ENCODE data around the gene NEK4.

Gene NEK4

GRCh38 chr3:52784021-52784621, 13.4 kb upstream of the NEK4 start:
- TF ChIP-seq CTCF (IDR thresholded peaks at IDR 0.05; ENCODE audit: unreplicated experiment in 3 of 3) = no peak
- no peaks in the 10 kb centered on the region for H3K9me3 Mint-ChIP-seq
- H3K27ac Mint-ChIP-seq = no peak overlapping the region
- no peaks in the 10 kb centered on the region for H3K36me3 Mint-ChIP-seq (ENCODE audit: low read depth)
- peaks cover 32% of the 10 kb centered on the region for H3K27me3 Mint-ChIP-seq (ENCODE audit: low read depth)
- H3K4me1 Mint-ChIP-seq = no peaks in the 10 kb centered on the region
- no peak overlapping the region for H3K4me3 Mint-ChIP-seq

- Mint-ChIP-seq H3K27me3 (ENCODE audit: low read depth) (peaks cover 32% of the 10 kb centered on the region), H3K4me3 (no peak overlapping the region), H3K4me1 (no peaks in the 10 kb centered on the region), H3K9me3 (no peaks in the 10 kb centered on the region), H3K36me3 (ENCODE audit: low read depth) (no peaks in the 10 kb centered on the region), H3K27ac (no peak overlapping the region)
- no peak for TF ChIP-seq CTCF (IDR thresholded peaks at IDR 0.05; ENCODE audit: unreplicated experiment in 3 of 3)
Observed at GRCh38 chr3:52783211-52783555, 12.4 kb upstream of the NEK4 start.

- no peak overlapping the region for H3K4me3 Mint-ChIP-seq
- no peaks in the 10 kb centered on the region for H3K4me1 Mint-ChIP-seq
- H3K27ac Mint-ChIP-seq = no peak overlapping the region
- H3K9me3 Mint-ChIP-seq = no peaks in the 10 kb centered on the region
- TF ChIP-seq CTCF (IDR thresholded peaks at IDR 0.05; ENCODE audit: unreplicated experiment in 3 of 3) = no peak
- H3K27me3 Mint-ChIP-seq (ENCODE audit: low read depth) = peaks cover 30% of the 10 kb centered on the region
- H3K36me3 Mint-ChIP-seq (ENCODE audit: low read depth) = no peaks in the 10 kb centered on the region
Observed at GRCh38 chr3:52782412-52783210, 11.9 kb upstream of the NEK4 start.

DNA sequence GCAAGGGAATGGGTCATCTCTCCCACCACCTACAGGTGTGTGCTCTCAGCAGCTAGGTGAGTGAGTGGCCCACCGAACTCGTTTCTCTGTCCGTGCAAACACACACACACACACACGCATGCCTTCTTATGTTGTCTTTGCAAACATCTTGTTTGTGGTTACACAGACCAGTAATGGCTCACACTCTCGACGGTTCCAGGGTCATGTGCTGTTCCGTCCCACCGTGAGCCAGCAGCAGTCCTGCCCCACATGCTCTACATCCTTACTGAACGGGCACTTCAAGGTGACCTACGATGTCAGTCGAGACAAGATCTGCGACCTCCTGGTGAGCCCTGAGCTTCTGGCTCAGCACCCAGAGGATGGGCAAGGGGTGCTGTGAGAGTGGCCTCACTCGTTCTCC, 11.0 kb upstream of the NEK4 start:
- no peaks in the 10 kb centered on the region for H3K36me3 Mint-ChIP-seq (ENCODE audit: low read depth)
- no peak overlapping the region for H3K27ac Mint-ChIP-seq
- no peaks in the 10 kb centered on the region for H3K9me3 Mint-ChIP-seq
- no peak overlapping the region for H3K4me3 Mint-ChIP-seq
- H3K27me3 Mint-ChIP-seq (ENCODE audit: low read depth) = peaks cover 25% of the 10 kb centered on the region
- TF ChIP-seq CTCF (IDR thresholded peaks at IDR 0.05; ENCODE audit: unreplicated experiment in 3 of 3) = no peak
- H3K4me1 Mint-ChIP-seq = no peaks in the 10 kb centered on the region

- Mint-ChIP-seq H3K4me3 (no peak overlapping the region), H3K4me1 (no peaks in the 10 kb centered on the region), H3K36me3 (ENCODE audit: low read depth) (no peaks in the 10 kb centered on the region), H3K27ac (no peak overlapping the region), H3K9me3 (no peaks in the 10 kb centered on the region), H3K27me3 (ENCODE audit: low read depth) (peaks cover 25% of the 10 kb centered on the region)
- TF ChIP-seq CTCF (IDR thresholded peaks at IDR 0.05; ENCODE audit: unreplicated experiment in 3 of 3) = no peak
Observed at GRCh38 chr3:52779837-52780585, 9.3 kb upstream of the NEK4 start.

All from nephron (organoid).